Upper lobe of right lung (tissue), 1 donor: Measurements from ENCODE around the gene ZEB1. TPM values are rescaled to one million over a fixed set of nuclear protein-coding genes. Genes with fewer than 3 reads are reported as not detected.
"Not testable (repeated sequence)": the region's sequence is repeated elsewhere in the genome, so short reads cannot be mapped to it uniquely, and the experiment has no call there.

Source experiments
- ATAC-seq: fragments of 200-7000 bp; cut with Tn5 transposase; one replicate; pipeline ENCODE4 v1.9.1; 2020; ENCODE audit warnings: mild to moderate bottlenecking, moderate library complexity
- DNase-seq: peaks from one replicate; pipeline ENCODE4 v3.0.0-alpha.2; 2020
- H3K27ac ChIP-seq: fragments of 200-600 bp; one replicate; pipeline ENCODE4 v1.8.0; 2022
- H3K27me3 ChIP-seq: fragments of 200-600 bp; one replicate; pipeline ENCODE4 v1.8.0; 2022; ENCODE audit warnings: mild to moderate bottlenecking
- H3K36me3 ChIP-seq: fragments of 200-600 bp; one replicate; pipeline ENCODE4 v1.8.0; 2022
- H3K4me1 ChIP-seq: fragments of 200-600 bp; one replicate; pipeline ENCODE4 v1.8.0; 2022
- H3K4me3 ChIP-seq: fragments of 200-600 bp; one replicate; pipeline ENCODE4 v1.8.0; 2022; ENCODE audit warnings: mild to moderate bottlenecking
- H3K9me3 ChIP-seq: fragments of 200-600 bp; one replicate; pipeline ENCODE4 v1.8.0; 2022
- CTCF ChIP-seq: fragments of 200-600 bp; IDR thresholded peaks from one replicate; pipeline ENCODE4 v1.8.0; 2022; ENCODE audit warnings: antibody characterized with exemption
- intact Hi-C: fragments of 100-400 bp; cut with DNase I; formaldehyde crosslinking; loops from one replicate; pipeline ENCODE4 v1.11.0; 2022
- total RNA-seq: library from RNA; stranded (reverse); fragmentation: NEBNext Ultra II Directional; extraction: Animal tissue kit (Norgen Biotek cat#: 25700); gene quantifications from one replicate; pipeline ENCODE4 v1.2.1, GENCODE V29; 2021
- donor health status: DM: no; HTN: yes; CAD: no; lungs with severe emphysema.

The ZEB1 gene
- total RNA-seq, 1 donor from 2014 or later: 55.2 TPM

- no peak overlapping the region for H3K4me3 ChIP-seq
- intact Hi-C loops: no loop called here
- H3K9me3 ChIP-seq: no peaks in the 10 kb centered on the region
- H3K27me3 ChIP-seq: no peaks in the 10 kb centered on the region
- TF ChIP-seq CTCF: no peak
- ATAC-seq: no peak
- H3K27ac ChIP-seq: no peak overlapping the region
- no peak for DNase-seq
- H3K4me1 ChIP-seq: peaks cover 4% of the 10 kb centered on the region
- H3K36me3 ChIP-seq: no peaks in the 10 kb centered on the region
Measured at GRCh38 chr10:31350891-31351290, 31.9 kb downstream of the ZEB1 start.

- TF ChIP-seq CTCF: no peak
Measured at GRCh38 chr10:31352436-31353226, 33.6 kb downstream of the ZEB1 start.

GRCh38 chr10:31353574-31353973 is 34.6 kb downstream of the ZEB1 start:
- no peaks in the 10 kb centered on the region for H3K4me1 ChIP-seq
- no peak for DNase-seq
- no peaks in the 10 kb centered on the region for H3K9me3 ChIP-seq
- no peaks in the 10 kb centered on the region for H3K36me3 ChIP-seq
- H3K4me3 ChIP-seq: no peak overlapping the region
- no peak for ATAC-seq
- intact Hi-C loops: no loop called here
- TF ChIP-seq CTCF: no peak
- H3K27me3 ChIP-seq: no peaks in the 10 kb centered on the region
- no peak overlapping the region for H3K27ac ChIP-seq

More at GRCh38 chr10:31352436-31353226, 33.6 kb downstream of the ZEB1 start:
- Histone ChIP-seq H3K4me3 (no peak overlapping the region), H3K27ac (no peak overlapping the region), H3K4me1 (no peaks in the 10 kb centered on the region), H3K36me3 (no peaks in the 10 kb centered on the region), H3K27me3 (no peaks in the 10 kb centered on the region), H3K9me3 (no peaks in the 10 kb centered on the region)
- DNase-seq (no peak), ATAC-seq (no peak)
- intact Hi-C loops: no loop called here

GRCh38 chr10:31358688-31359330 is 39.8 kb downstream of the ZEB1 start:
- ATAC-seq: no peak
- no peak for DNase-seq
- Histone ChIP-seq H3K27me3 (no peaks in the 10 kb centered on the region), H3K27ac (no peak overlapping the region), H3K4me3 (no peak overlapping the region), H3K36me3 (no peaks in the 10 kb centered on the region), H3K4me1 (peaks cover 17% of the 10 kb centered on the region), H3K9me3 (no peaks in the 10 kb centered on the region)
- intact Hi-C loops: no loop called here
- TF ChIP-seq CTCF: no peak

GRCh38 chr10:31359979-31360378 is 41.0 kb downstream of the ZEB1 start:
- no peaks in the 10 kb centered on the region for H3K9me3 ChIP-seq
- no peak overlapping the region for H3K27ac ChIP-seq
- no peaks in the 10 kb centered on the region for H3K27me3 ChIP-seq
- no peaks in the 10 kb centered on the region for H3K36me3 ChIP-seq
- intact Hi-C loops: no loop called here
- H3K4me1 ChIP-seq: peaks cover 17% of the 10 kb centered on the region
- no peak for TF ChIP-seq CTCF
- no peak overlapping the region for H3K4me3 ChIP-seq
- DNase-seq (no peak), ATAC-seq (peak; percentile 65)

GRCh38 chr10:31361475-31361874 is 42.5 kb downstream of the ZEB1 start:
- H3K36me3 ChIP-seq, ATAC-seq, DNase-seq, H3K27me3 ChIP-seq, H3K27ac ChIP-seq, H3K4me3 ChIP-seq, intact Hi-C loops, H3K9me3 ChIP-seq: not testable (repeated sequence)
- peaks cover 17% of the 10 kb centered on the region for H3K4me1 ChIP-seq
